ENCODE measurements around the gene ZSWIM3.

- TF ChIP-seq CTCF (IDR thresholded peaks at IDR 0.05) = no peak
- no peak for TF ChIP-seq ZFX (IDR thresholded peaks at IDR 0.05; ENCODE audit: borderline replicate concordance)
Measured at GRCh38 chr20:45874576-45874975, 17.2 kb downstream of the ZSWIM3 start.

Data from 22Rv1 (cell line).